Skeletal muscle cell (primary cell): Measurements from ENCODE around the gene PTTG1IP.

Source experiments
- DNase-seq: peaks from one replicate; pipeline ENCODE4 v3.0.0-alpha.2; 2010; ENCODE audit warnings: low read depth
- H3K4me3 ChIP-seq: 2 replicates; pipeline ENCODE4 v1.5.1; 2011; ENCODE audit warnings: low read depth, mild to moderate bottlenecking, control low read depth, low read length, moderate library complexity

The PTTG1IP gene

DNA sequence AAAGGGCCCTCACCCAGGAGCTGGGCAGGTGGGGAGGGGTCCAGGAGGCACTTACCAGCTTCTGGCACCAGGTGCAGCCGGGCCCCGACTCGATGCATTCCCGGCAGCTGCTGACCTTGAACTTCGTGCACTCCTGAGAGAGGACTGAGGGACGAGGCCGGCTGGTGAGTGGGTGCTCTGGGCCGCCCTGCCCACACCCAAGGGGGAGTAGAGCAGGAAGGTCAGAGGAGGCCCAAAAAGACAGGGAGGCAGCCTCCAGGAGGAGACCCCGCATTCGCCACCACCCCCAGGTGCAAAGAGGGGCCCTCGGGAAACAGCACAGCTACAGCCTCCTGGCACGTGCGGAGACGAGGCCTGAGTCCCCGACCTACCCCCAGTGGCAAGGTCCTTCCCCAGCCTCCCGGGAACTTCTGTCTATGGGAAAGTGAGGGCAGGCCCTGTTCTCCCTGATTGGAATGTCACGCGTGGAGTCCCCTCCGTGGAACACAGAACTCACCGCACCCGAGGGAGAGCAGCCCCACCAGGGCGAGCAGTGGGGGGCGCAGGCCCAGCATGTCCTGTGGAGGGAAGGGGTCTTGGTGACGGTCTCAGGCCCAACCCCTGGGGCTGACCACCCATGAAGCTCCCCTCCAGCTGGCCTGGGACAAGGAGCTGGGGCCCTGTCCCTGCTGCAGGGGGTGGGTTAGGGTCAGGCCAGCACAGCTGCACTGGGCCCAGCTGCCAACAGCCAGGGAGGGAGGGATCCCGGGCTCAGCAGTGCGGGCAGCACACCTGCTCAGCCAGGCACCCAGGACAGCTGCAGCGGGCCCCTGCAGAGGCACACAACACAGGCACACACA is 37.0 kb upstream of the PTTG1IP start:
- H3K4me3 ChIP-seq: no peak overlapping the region
- peak; percentile 25 for DNase-seq

DNA sequence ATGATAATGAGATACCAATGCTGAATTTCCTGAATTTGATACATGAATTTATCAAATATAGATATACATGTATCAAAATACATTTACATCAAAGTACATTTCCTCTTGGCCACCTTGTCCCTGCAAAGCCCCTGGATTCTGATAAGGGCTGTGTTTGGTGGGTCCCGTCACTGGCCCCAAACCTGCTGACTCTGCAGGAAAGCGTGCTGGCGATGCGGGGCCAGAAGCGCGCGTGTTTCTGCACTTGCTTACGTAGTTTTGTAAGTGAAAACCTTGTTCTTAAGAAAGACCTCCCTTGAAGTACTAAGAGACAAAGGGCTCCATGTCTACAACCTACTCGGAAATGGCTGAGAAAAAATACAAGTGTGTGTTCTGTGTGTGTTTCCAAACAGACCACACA is 36.2 kb upstream of the PTTG1IP start:
- no peak for DNase-seq
- H3K4me3 ChIP-seq: no peak overlapping the region

GRCh38 chr21:44908908-44909307 is 35.4 kb upstream of the PTTG1IP start:
- DNase-seq: no peak
- no peak overlapping the region for H3K4me3 ChIP-seq

DNA sequence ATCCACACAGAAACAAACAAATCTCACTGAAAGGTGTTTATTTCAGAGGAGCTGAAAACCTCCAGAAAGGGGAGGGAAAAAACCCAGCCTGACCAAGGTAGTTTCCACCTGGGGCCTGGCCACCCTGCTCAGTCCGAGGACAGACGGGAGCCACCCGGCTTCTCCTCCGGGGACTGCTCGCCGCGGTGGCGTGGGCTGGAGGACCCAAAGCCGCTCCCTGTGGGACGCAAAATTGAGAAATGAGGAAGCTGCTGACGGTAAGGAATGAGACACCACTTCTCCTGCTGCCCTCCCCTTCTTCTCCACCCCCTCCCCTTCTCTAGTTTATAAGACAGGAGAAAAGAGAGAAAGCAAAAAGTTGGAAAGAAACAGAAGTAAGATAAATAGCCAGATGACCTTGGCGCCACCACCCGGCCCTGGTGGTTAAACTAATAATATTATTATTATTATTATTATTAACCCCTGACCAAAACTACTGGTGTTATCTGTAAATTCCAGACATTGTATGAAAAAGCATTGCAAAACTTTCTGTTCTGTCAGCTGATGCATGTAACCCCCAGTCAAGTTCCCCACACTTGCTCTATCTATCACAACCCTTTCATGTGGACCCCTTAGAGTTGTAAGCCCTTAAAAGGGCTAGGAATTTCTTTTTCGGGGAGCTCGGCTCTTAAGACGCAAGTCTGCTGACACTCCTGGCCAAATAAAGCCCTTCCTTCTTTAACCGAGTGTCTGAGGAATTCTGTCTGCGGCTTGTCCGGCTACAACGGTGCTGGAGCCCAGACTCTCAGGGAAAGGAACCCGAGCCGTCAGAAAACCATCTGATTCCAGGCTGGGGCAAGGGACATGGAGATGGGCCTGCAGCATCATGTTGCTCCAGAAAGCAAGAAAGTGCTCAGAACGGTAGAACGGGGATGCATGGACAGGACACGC is 34.7 kb upstream of the PTTG1IP start:
- DNase-seq: no peak
- no peak overlapping the region for H3K4me3 ChIP-seq

DNA sequence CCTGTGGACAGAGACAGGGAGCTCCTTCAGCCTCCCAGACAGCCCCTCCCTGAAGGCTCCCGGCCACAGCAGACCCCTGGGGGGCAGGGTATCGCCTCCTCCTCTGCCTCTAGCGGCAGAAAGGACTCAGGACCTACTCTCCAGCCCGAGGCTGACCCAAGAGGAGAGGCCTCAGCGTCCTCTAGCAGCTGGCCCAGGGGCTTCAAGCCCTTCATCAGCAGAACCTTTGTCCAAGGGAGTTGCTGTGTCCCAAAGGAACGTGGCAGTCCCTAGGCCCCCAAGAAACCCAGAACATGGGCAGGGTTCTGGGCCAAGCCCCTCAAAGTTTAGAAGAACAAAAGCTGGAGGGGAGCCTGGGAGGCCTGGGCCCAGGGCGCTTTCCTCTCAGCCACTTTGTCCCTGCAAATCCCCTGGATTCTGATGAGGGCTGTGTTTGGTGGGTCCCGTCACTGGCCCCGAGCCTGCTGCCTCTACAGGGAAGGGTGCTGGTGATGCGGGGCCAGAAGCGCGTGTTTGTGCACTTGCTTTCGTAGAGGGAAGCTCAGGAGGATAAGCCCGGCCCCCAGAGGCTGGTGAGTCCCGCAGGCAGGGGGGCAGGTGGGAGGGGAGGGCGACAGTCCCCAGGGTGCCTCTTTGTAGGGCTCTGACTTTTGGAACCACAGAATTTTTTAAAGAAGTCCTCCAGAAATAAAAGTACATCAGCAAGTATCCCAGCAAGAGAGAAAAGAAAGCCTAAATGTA is 33.9 kb upstream of the PTTG1IP start:
- no peak for DNase-seq
- H3K4me3 ChIP-seq: no peak overlapping the region

DNA sequence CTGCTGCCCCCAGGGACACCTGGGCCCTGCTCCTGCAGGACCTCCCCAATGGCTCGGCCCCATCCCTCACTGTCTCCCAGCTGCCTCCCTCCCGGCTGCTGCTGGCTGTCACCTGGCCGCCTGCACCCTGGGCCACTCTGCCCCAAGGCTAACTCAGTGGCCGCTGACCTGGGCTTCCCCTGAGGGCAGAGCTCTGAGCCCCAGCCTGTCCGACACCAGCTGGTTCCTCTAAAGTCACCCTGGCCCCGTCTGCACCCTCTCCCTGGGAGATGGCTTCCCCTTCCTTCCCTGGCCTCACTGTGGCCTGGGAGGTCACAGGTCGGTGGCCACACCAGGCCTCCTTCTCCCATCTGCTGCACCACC is 32.2 kb upstream of the PTTG1IP start:
- H3K4me3 ChIP-seq: no peak overlapping the region
- DNase-seq: no peak

DNA sequence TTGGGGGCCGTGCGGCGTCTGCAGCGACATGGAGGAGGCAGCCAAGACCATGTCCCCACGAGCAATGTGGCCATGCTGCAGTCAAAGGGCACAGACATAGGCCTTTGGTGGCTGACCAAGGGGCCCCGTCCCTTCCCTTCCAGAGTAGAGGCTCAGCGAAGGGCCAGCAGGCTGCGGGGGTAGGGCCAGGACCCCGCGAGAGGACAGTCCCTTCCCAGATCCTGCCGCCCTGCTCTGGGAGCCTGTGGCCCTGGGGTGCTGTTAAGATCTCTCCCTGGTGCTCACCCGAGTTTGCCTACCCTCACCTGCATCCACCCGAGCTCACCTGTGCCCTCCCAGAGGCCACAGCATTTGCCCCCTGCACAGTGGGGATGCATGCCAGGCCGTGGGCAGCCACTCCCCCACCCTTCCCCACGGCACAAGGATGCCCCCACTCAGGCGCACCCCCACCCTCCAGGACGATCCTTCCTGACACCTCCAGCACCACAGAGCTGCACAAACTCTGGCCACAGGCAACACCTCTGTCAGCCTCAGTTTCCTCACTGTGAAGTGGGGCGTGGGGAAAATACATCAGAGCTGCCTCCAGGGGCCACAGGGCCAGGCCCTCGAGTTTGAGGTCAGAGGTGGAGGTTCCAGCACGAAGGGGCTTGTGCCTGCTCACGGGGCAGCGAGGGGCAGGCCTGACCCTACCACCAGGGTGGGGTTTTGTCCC is 31.7 kb upstream of the PTTG1IP start:
- no peak overlapping the region for H3K4me3 ChIP-seq
- DNase-seq: no peak

DNA sequence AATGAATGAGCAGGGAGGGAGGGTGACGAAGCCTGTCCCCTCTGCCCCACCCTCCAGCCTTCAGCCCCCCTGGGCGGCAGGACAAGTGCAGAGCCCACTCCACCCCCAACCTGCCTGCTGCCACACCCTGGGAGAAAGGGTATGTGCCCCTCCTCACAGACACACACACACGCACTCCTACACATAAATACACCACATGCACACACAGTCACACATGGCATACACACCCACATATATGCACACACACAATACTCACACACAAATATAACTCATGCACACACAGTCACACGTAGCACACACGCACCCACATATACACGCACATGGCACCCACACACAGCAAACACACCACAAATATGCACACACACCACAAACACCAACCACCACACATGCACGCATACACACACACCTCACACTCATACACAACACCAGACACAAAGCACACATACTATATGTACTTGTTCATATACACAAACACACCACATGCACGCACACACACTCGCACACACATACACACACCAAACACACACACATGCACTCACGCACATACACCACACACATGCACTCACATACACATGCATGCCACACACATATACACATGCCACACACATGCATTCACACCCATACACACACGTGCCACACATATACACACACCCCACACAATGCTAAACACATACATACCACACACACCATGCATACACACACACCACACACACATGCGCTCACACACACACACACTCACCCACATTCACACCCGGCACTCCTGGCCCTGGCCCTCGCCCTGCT is 30.8 kb upstream of the PTTG1IP start:
- no peak for DNase-seq
- H3K4me3 ChIP-seq: no peak overlapping the region

DNA sequence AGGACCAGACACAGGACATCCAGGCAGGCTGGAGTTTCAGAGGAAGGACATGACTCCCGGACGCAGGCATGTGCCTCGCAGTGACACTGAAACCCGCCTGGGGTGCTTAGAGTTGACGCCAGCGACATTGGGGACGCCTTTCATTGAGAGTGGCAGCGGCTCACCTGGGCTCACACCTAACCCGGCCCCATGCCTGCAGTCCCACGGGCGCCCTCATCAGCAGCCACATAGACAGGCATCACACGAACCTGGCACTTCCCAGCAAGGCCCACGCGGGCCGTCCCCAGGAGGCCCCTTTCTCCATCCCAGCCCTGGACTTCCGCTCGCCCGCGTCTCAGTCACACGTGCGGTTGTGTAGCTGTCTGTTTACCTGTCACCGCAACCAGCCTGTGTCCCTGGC is 30.2 kb upstream of the PTTG1IP start:
- no peak for DNase-seq
- no peak overlapping the region for H3K4me3 ChIP-seq

DNA sequence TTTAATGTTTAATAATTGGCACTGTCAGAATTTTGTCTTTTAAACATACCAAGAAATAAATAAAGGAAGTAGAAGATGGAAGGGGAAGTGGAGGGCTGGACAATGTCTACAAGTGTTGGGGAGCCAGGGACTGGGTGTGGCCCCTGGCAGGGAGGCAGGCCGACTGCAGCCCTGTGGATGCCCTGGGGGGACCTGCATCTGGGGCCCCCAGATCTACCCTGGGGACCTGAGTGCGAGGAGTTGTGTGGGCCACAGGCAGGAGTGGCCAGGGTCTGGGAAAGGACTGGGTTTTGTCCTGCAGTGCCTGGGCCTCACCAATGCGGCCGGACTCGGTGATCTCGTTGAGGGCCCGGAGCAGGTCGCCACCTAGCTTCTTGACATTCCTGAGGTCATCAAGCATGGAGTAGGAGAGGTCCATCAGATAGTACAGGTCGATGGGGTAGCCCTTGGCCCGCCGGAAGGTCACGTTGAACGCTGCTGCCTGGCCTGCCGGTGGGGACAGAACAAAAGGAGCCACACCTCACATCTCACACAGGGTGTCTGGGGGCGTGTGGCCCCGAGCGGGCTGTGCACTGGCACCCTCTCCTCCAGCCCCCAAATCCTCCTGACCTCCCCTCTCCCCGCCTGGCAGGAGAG is 29.7 kb upstream of the PTTG1IP start:
- DNase-seq: no peak
- no peak overlapping the region for H3K4me3 ChIP-seq

GRCh38 chr21:44902268-44903049 is 29.0 kb upstream of the PTTG1IP start:
- no peak overlapping the region for H3K4me3 ChIP-seq
- DNase-seq: no peak

GRCh38 chr21:44901391-44902074 is 28.0 kb upstream of the PTTG1IP start:
- no peak for DNase-seq
- no peak overlapping the region for H3K4me3 ChIP-seq

DNA sequence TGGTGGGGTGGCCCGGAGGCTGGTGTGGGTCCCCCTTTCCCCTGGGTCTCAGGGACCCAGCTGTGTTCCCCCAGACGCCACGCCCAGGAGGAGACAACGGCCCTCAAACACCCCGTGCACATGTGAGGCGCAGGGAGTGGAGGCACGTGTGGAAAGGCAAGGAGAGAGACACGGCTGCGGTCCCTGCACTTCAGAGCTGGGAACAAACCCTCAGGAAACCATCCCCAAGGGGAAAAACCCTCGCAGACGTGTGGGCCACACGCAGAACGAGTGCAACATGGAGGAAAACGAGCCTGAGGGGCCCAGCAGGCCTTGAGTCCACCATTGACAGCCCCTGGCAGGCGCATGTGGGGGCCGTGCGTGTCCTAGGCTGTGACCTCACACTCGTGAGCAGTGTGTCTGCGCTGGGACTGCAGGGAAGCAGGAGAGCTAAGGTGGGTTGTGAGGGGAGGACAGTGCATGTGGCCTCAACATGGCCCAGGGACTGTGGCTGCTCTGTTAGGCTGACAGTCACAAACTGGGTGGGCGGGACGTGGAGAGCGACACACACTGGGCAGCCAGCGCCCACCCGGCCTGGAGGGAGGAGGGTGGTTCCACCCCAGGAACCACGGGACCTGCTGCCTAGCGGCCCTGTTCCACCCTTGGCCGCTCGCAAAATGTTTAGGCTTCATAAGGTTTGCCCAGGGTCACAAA is 27.2 kb upstream of the PTTG1IP start:
- H3K4me3 ChIP-seq: no peak overlapping the region
- DNase-seq: no peak

- H3K4me3 ChIP-seq: no peak overlapping the region
- no peak for DNase-seq
Observed at GRCh38 chr21:44899768-44900558, 26.5 kb upstream of the PTTG1IP start.

- no peak overlapping the region for H3K4me3 ChIP-seq
- no peak for DNase-seq
Observed at GRCh38 chr21:44898851-44899767, 25.6 kb upstream of the PTTG1IP start.
